Epidermal melanocyte (primary cell): ENCODE measurements around the gene OR8H2.
"Not testable (repeated sequence)": the region's sequence is repeated elsewhere in the genome, so short reads cannot be mapped to it uniquely, and the experiment has no call there.

Source experiments
- DNase-seq: peaks from one replicate; pipeline ENCODE4 v3.0.0; 2011; ENCODE audit warnings: low spot score; ENCODE audit not compliant: insufficient read length

Gene OR8H2, protein sequence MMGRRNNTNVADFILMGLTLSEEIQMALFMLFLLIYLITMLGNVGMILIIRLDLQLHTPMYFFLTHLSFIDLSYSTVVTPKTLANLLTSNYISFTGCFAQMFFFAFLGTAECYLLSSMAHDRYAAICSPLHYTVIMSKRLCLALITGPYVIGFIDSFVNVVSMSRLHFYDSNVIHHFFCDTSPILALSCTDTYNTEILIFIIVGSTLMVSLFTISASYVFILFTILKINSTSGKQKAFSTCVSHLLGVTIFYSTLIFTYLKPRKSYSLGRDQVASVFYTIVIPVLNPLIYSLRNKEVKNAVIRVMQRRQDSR

DNA sequence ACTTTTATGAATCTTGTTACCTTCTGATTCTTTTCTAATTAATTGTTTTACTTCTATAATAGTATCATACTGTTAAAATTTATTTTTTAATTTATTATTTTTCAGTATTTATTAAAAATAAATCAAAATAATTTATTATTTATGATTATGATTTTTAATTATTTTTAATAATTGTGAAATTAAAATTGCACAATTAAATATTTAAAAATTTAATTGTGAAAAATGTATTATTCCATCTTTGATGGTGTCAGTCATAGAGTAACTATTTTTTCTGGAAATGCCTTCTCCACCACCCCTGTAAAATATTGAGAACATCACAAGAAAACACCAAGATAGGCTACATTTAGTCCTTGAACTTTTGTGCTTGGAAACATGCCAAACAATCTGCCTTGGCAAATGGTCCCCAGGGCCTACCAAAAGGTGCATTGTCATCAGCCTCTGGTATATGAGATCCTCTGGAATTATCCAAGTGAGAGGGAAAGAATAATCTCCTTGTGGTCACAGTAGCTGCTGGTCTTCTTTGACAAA is at the start of gene OR8H2:
Gene OR8H2, plus strand, starts transcription at position 478 of the 528 bp plus-strand sequence. CDS start 1,356 bp downstream, outside the sequence.
- DNase-seq: no peak

DNA sequence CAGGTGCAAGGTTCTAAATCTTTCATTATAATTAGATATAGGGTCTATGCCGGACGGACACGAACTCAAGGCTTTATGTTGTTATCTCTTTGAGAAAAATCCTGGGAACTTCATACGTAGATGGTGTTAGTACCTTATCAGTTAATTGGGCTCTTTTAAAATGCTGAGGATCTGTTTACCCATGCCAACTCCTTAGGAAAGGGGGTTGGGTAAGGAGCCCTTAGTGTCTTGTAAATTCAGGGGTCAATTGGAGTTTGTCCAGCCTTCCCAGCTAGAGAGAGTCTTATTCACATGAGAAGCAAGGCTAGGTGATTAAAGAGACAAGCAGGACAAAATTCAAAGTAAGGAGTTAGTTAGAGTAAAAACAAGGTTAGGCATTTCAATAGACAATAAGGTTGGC is 47.1 kb upstream of the OR8H2 start:
- not testable (repeated sequence) for DNase-seq

DNA sequence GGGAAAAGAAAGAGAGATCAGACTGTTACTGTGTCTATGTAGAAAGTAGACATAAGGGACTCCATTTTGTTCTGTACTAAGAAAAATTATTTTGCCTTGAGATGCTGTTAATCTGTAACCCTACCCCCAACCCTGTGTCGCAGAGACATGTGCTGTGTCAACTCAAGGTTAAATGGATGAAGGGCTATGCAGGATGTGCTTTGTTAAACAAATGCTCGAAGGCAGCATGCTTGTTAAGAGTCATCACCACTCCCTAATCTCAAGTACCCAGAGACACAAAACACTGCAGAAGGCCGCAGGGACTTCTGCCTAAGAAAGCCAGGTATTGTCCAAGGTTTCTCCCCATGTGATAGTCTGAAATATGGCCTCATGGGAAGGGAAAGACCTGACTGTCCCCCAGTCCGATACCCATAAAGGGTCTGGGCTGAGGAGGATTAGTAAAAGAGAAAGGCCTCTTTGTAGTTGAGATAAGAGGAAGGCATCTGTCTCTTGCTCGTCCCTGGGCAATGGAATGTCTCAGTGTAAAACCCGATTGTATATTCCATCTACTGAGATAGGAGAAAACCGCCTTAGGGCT is 45.7 kb upstream of the OR8H2 start:
- not testable (repeated sequence) for DNase-seq

DNA sequence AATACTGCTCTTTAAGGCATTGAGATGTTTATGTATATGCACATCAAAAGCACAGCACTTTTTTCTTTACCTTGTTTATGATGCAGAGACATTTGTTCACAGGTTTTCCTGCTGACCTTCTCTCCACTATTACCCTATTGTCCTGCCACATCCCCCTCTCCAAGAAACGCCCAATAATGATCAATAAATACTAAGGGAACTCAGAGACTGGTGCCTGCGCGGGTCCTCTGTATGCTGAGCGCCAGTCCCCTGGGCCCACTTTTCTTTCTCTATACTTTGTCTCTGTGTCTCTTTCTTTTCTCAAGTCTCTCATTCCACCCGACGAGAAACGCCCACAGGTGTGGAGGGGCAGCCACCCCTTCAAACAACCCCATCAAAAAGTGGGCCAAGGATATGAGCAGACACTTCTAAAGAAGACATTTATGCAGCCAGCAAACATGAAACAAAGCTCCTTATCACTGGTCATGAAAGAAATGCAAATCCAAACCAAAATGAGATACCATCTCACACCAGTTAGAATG is 45.2 kb upstream of the OR8H2 start:
- DNase-seq: not testable (repeated sequence)

DNA sequence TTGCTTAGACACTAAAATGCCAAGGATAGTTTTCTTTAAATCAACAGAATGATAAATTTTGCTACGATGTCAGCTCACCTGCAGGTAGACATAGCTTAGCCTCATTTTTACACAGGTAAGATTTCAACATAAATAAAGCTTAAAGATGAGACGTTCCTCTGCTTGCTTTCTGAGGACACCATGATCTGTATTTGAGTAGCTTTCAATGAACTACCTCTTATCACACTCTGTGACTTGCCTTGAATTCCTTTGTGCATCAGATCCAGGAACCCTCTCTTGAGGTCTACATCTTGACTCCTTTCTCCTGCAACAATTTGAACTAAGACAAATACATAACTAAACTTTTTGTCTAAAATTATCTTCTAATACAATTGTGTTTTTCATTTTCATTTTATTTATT is 36.5 kb upstream of the OR8H2 start:
- no peak for DNase-seq

DNA sequence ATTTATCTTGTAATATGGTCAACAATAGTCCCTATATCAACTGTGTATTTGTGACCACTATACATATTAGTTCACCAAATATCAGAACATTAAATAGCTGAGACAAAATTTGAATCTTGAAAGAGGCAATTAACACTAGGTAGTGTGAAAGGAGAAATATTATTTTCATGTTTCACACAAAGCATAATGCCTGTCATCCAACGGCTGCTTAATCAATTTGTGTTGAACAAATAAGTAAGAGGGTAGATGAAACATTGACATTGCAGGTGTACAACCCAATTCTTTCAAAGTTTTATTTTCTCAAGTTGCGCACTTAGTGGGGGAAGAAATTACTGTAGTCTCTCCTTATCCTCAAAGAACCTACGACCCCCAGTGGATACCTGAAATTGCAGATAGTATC is 13.8 kb upstream of the OR8H2 start:
- DNase-seq: no peak

DNA sequence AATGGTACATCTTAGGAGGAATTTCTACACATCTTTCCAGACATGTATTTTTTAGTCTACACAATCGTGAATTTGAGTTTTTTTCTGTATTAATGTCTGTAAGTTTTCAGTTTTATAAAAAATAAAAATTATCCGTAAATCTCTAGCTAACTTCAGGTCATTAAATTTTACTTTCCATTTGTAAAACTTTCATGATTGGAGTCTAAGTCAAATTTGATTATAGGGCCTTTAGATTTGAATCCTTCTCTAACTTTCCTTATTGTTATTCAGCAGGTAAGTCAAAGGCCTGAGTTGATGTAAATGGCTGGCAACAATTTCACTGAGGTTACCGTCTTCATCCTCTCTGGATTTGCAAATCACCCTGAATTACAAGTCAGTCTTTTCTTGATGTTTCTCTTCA is 10.5 kb upstream of the OR8H2 start, which contains the start of gene OR8I2:
Gene OR8I2, plus strand, starts transcription at position 301 of the 400 bp plus-strand sequence. Its CDS starts 0 bp downstream, at position 301.
- no peak for DNase-seq

DNA sequence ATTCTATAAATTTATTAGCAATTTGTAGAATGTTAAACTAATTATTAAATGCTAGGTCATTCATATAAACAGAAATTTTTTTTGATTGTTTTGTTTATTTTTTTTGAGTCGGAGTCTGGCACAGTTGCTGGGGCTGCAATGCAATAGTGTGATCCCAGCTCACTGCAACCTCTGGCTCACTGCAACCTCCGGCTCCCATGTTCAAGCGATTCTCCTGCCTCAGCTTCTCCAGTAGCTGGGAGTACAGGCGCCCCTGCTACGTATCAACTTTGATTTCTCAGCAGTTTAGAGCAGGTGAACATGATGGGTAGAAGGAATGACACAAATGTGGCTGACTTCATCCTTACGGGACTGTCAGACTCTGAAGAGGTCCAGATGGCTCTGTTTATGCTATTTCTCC is 18.6 kb downstream of the OR8H2 start, which contains the start of gene OR8H3:
Gene OR8H3, plus strand, starts transcription at position 301 of the 400 bp plus-strand sequence. Its CDS starts 0 bp downstream, at position 301.
- DNase-seq: no peak

DNA sequence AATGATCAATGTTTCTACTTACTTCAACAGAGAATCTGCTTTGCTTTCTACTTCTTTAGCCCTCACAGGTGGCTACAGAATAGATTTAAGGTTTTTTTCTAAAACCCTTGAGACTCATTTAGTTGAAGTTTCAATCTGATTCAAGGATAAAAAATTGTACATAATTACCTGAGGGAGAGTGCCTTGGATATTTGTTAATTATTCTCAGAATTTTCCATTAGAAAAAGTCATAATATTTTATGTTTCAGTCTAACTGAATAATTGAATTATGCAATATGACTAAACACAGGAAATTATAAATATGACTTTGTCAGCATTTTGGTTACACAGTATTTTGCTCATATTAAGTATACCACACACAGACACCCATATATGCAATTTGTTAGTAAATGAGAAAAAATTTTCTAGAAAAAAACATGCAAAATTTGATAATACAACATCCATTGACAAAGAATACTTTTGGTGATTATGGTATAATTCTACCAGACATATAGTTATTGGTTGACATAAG is 36.7 kb downstream of the OR8H2 start, which contains the start of gene OR8J3:
Gene OR8J3, minus strand, starts transcription at position 51 of the 511 bp plus-strand sequence. CDS start 2,483 bp downstream, outside the sequence.
- no peak for DNase-seq

DNA sequence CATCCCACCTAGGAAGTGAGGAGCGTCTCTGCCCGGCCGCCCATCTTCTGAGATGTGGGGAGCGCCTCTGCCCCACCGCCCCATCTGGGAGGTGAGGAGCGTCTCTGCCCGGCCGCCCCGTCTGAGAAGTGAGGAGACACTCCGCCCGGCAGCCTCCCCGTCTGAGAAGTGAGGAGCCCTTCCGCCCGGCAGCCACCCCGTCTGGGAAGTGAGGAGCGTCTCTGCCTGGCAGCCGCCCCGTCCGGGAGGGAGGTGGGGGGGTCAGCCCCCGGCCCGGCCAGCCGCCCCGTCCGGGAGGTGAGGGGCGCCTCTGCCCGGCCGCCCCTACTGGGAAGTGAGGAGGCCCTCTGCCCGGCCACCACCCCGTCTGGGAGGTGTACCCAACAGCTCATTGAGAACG is 40.2 kb downstream of the OR8H2 start:
- not testable (repeated sequence) for DNase-seq

DNA sequence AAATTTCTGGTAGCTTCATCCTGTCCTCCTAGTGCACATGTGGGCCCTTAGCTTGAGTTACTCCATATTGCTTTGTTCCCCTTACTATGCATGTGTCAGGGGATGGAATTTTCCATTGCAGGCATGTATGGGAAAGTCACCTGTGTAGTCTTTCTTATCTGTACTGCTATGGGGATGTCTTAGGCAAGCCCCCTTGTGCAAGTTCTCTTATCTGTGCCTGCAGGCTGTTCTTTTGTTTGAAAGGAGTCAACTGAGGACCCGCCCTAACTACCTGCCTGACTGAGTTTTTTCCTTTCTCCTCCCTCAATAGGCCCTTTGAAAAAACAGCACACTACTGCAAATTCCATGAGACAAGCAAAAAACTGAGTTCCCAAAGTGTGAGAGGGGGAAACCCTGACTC is 47.9 kb downstream of the OR8H2 start:
- DNase-seq: no peak

DNA sequence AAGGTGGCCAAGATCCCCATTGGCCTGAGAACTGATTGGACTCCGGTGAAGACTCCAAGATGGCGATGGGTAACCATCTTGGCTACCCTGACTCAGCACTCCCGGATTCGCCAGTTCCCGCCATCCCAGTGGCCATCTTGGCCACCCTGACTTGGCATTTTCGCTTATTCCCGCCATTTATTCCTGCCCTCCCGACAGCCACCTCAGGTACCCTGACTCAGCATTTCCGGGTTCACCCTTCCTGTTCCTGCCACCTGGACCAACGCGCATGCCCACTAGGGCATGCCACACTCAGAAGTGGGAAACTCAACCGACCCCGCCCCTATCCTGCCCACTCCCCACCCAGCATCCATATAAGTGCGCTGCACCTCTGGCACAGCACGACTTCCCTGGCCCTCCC is 48.8 kb downstream of the OR8H2 start:
- no peak for DNase-seq
